Posterior cingulate gyrus (tissue), 11 donors: ENCODE results near the gene KIAA0753.

Experiments
- DNase-seq, 10 donors: peaks; one replicate each; pipeline versions ENCODE4 v3.0.0 to v3.0.0-alpha.2; 2020 to 2021; ENCODE audit warnings: mixed read lengths in 3 of 10
- intact Hi-C: fragments of 100-400 bp; cut with DNase I; formaldehyde crosslinking; loops from one replicate; pipeline ENCODE4 v1.15.1; 2023

KIAA0753 gene

DNA sequence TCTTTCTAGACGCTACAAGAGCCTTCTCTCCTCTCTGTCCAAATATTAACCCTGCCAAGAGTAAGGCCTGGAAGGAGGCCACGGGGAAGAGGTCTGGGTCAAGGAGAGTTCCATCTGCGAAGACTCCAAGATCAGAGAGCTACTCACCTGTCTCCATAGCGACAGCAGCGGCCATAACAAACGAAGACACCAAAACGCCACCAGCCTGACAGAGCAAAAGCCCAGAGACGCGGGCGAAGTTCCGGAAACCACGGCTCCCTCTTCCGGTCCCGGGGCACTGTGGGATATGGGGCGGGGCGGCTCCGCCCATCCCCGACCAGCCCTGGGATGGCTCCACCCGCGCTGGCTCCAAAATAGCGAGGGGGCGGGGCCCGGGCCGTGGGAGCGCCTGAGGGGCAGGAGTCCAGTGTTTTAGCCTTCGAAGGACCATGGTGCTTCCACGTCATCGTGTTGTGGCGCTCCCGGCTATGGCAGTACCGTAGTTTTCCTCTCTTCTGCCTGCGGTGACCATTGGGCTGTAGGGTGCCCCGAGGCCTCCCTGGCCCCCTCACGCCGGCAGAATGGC, 10.9 kb upstream of the KIAA0753 start, which contains the start of the genes C17orf100 and MED31:
Gene C17orf100, plus strand, starts transcription at position 409 of the 565 bp plus-strand sequence. Its CDS starts 152 bp downstream, at position 561.
Gene MED31, minus strand, starts transcription at position 252 of the 565 bp plus-strand sequence. Its CDS starts 77 bp downstream, at position 175.
- peak; percentile 89 to 99 (median 95) for DNase-seq
- intact Hi-C loops: loop anchor here (1.0 to 5.0 kb wide), 2 partner anchors 10 to 1214 kb away; partner anchors contain the start of genes C1QBP and TXNDC17

DNA sequence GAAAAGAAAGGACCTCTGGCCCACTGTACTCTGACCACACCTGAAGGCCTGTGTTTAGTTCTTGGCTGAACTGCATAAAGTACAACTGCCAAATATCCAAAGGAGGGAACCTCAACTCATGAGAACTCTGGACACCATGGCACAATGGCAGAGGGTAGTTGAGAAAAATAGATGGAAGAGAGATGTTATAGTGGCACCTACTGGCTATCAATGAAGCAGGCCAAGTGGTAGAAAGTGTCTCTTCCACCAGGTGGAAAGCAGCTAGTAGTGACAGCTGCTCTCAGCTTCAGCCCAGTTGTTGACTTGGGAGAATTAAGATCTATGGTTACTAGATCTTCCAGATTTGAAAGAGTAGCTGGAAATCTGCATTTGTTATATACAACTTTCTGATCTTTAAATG, 7.7 kb upstream of the KIAA0753 start:
- no peak for DNase-seq
- intact Hi-C loops: loop anchor here (10.0 kb wide), 1 partner anchor 173 kb away; no protein-coding TSS in a partner anchor

- no peak for DNase-seq
- intact Hi-C loops: loop anchor here (10.0 kb wide), 1 partner anchor 169 kb away; no protein-coding TSS in a partner anchor
These were observed 3.1 kb upstream of the KIAA0753 start for GRCh38 chr17:6643451-6644125.

GRCh38 chr17:6642592-6642991, 2.1 kb upstream of the KIAA0753 start:
- no peak for DNase-seq
- intact Hi-C loops: loop anchor here (10.0 kb wide), 1 partner anchor 168 kb away; no protein-coding TSS in a partner anchor

DNA sequence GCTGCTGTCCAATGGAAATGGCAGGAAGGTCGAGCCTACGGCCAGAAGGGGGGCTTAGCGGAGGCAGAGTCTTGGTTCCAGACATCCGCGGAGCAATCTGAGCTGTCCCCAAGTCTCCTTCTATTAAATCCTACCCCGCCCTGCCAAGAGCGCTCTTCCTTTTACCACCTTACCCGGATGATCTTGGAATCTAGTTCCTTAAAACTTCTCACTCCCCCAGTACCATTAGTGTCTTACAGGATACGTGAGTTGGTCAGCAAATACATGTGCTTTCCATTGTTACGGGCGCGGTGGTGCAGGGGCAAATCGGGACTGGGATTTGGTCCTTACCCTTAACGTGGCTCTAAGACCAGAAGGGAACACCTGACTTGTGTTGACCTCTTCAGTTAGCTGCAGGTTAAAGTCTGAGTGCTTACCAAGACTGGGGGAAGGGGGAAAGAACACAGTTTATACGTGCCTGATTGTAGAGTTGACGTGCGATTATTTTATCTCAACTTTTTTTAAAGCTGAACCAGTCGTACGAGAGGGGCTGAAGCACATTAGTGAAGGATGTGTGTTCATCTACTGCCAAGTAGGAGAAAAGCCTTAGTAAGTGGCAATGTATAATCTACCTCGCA, 844 bp upstream of the KIAA0753 start:
- DNase-seq: no peak
- intact Hi-C loops: loop anchor here (1.0 to 10.0 kb wide), 2 partner anchors 10 to 167 kb away; partner anchors contain the start of genes C17orf100 and MED31

- DNase-seq: peak in 6 of 10 donors; percentile 27 to 89 (median 54)
- intact Hi-C loops: loop anchor here (10.0 kb wide), 1 partner anchor 165 kb away; no protein-coding TSS in a partner anchor
These were observed 650 bp downstream of the KIAA0753 start for GRCh38 chr17:6639586-6640535.

- intact Hi-C loops: no loop called here
- peak in 2 of 10 donors; percentile 77 to 87 for DNase-seq
These were observed 1.4 kb downstream of the KIAA0753 start for GRCh38 chr17:6639014-6639585.

DNA sequence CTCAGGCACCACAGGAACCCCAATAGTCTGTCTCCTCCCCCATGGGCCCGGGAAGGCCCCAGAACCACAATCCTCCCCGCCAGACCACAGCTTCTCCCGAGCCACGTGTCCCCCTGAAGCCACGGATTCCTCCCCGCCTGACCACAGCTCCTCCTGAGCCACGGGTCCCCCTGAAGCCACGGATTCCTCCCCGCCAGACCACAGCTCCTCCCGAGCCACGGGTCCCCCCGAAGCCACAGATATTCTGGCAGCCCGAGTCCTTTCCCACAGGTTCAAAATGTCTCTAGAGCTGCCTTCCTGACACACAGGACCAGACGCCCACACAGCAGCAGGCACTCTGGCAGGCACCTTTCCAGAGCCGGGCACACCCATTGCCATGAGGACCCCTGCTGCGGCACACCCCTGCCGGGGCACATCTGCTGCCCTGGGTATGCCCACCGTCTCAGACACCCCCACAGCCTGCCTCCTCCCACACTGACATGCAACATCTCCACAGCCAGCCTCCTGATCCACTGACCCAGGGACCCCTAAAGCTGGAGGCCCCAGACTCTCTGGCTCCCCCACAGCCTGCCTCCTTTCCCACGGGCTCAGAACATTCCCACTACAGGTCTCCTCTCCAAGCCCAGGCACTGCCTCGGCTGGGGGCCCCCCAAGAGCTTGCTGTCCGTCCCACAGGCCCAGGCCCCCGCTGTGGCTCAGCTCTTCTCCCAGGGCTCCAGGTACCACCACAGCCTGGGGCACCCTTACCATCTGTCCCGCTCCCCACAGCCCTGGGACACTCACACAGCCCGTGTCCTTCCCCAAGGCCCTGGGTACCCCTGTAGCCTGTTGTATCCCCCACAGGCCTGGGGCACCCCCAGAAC, 2.2 kb downstream of the KIAA0753 start:
- peak in 2 of 10 donors; percentile 68 to 78 for DNase-seq

GRCh38 chr17:6637458-6637840, 3.1 kb downstream of the KIAA0753 start:
- intact Hi-C loops: no loop called here
- DNase-seq: peak in 1 of 10 donors; percentile 70

More for the DNA sequence above, 2.2 kb downstream of the KIAA0753 start:
- intact Hi-C loops: no loop called here

DNA sequence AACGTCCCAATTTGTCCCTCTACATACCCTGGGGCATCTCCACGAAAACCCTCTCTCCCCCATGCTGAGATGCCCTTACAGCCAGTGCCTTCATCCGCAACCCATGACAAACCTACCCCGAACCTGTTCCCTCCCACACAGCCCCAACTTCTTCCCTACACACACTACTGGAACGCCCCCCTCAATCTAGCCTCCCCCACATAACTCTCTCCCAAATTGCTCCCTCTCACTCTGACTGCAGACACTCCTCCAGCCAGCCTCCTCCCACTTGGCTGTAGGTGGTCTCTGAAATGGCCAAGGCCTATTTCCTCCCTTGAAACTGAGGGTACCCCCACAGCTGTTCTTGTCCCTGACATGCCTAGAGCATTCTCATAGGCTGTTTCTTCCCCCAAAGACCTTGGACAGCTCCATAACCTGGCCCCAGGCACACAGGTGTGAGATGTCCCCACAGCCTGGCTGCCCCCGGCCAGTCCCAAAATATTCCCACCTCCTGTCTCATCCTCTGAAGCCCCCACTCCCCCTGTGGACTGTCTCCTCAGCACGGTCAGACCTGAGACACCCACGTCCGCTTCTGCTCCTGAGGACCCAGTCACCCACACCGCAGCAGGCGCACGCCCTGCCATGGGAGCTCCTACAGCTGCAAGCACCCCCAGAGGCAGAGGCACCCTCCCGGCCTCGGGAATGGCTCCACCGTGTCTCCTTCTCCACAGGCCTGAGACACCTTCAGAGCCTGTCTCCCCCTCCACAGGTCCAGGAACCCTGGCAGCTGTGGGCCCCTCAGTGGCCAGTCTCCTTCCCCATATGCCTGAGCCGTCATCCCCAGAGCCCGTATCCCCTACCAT, 3.7 kb downstream of the KIAA0753 start:
- intact Hi-C loops: no loop called here
- peak in 3 of 10 donors; percentile 59 to 78 (median 72) for DNase-seq

- DNase-seq: peak in 1 of 10 donors; percentile 35
- intact Hi-C loops: no loop called here
These were observed 4.4 kb downstream of the KIAA0753 start for GRCh38 chr17:6636105-6636504.

DNA sequence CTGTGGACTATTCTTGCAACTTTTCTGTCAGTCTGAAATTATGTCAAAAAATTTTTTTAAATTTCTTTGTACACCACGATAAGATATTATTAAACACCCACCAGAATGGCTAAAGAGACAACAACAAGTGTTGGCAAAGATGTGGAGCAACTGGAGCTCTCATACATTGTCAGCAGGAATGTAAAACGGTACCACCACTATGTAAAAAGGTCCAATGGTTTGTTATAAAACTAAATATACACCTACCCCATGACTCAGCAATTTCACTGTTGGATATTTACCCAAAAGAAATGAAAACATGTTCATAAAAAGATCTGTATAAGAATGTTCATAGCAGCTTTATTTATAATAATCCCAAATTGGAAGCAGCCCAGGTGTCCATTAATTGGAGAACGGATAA, 7.2 kb downstream of the KIAA0753 start:
- DNase-seq: no peak
- intact Hi-C loops: no loop called here

DNA sequence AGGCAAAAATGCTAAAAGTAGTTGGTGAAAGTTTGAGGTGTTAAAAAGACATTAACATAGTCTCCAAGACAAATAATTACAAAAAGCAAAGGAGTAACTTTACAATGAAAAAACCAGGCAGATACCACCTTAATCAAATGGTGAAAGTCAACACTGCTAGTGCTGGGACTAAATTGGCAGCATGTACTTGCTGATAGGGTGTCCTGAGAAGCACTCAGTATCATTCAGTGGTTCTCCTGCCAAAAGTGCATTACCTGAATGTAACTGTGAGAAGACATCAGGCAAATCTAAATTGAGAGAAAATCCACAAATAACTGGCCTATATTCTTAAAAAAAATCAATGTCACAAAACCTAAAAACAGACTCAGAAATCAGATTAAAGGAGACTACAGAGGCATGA, 8.0 kb downstream of the KIAA0753 start:
- intact Hi-C loops: no loop called here
- DNase-seq: no peak

GRCh38 chr17:6630390-6630789, 10.1 kb downstream of the KIAA0753 start:
- no peak for DNase-seq
- intact Hi-C loops: no loop called here

DNA sequence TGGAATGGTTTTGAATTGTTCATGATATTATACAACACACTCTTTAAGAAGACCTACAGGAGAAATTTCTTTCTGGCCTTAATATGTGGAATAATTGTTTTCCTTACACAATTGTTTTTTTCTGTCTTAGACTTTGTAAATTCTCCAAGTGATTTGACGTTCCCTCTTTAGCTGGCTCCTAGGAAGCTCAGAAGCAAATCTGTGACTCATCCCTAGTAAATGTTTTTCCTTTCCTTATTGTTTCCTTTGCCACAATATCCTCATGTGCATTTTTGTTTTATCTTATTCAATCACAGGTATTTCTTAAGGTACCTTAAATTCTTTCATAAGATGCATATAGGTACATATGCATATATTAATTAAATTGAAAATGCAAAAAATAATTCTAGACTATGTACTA, 13.5 kb downstream of the KIAA0753 start:
- DNase-seq: no peak
- intact Hi-C loops: no loop called here

DNA sequence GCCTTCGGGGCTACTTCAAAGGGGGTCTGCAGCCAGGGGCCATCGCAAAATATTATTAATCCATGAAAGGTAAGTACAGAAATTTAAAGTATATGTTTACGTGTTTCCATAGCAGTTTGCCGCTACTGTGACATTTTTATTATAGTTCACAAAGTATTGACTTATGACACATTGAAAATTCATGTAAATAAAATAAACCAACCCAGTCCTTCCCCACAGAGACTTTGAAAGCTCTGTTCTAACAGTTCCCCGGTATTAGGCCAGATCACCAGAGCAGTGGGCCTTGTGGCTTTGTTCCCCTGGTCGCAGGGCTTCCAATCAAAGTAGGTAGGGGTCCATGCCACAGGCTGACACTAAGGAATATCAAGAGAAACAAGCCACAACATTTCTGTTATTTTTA, 13.9 kb downstream of the KIAA0753 start:
- no peak for DNase-seq
- intact Hi-C loops: no loop called here

DNA sequence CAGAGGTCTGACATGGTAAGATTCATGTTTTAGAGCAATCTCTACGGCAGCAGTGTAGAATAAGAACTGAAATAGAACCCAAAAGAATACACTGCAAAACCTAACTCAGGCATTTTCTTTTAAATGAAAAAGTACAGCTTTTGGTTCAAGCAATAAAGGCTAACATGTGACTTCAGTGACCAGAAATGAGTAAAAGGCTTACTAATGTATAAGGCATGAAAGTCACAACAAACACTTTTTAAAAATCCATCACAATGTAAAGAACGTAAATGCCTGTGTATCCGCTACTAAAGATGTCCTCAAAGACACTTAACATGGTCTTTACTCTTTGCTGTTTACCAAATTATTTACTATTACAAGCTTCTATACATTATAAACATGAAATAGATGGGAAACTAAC, 16.6 kb downstream of the KIAA0753 start:
- no peak for DNase-seq
- intact Hi-C loops: no loop called here

- intact Hi-C loops: no loop called here
- no peak for DNase-seq
These were observed 29.3 kb downstream of the KIAA0753 start for GRCh38 chr17:6611231-6611630.
